GM18505 (cell line): ENCODE measurements around the gene FRMPD2.
"Not testable (repeated sequence)": the region's sequence is repeated elsewhere in the genome, so short reads cannot be mapped to it uniquely, and the experiment has no call there.

Experiments
- ATAC-seq: cut with Tn5 transposase; IDR thresholded peaks from one replicate; pipeline ENCODE4 v1.9.1; 2021; ENCODE audit not compliant: unreplicated experiment

The FRMPD2 gene

GRCh38 chr10:48110277-48110676 lies 164.2 kb downstream of the FRMPD2 start:
- not testable (repeated sequence) for ATAC-seq
